Effector CD8-positive, alpha-beta T cell (primary cell): ENCODE data around the gene SGPP2.
"Not testable (repeated sequence)": the region's sequence is repeated elsewhere in the genome, so short reads cannot be mapped to it uniquely, and the experiment has no call there.

Experiments
- DNase-seq: peaks from one replicate; lab custom pipeline; 2025; lab: John Stamatoyannopoulos, UW
- total RNA-seq, 4 experiments: gene quantifications; one replicate each; lab custom pipeline; 2026; lab: John Stamatoyannopoulos, UW

Gene SGPP2, protein sequence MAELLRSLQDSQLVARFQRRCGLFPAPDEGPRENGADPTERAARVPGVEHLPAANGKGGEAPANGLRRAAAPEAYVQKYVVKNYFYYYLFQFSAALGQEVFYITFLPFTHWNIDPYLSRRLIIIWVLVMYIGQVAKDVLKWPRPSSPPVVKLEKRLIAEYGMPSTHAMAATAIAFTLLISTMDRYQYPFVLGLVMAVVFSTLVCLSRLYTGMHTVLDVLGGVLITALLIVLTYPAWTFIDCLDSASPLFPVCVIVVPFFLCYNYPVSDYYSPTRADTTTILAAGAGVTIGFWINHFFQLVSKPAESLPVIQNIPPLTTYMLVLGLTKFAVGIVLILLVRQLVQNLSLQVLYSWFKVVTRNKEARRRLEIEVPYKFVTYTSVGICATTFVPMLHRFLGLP
- 0.54 to 14.6 (median 6.5) reads per million in 4 experiments for total RNA-seq

DNA sequence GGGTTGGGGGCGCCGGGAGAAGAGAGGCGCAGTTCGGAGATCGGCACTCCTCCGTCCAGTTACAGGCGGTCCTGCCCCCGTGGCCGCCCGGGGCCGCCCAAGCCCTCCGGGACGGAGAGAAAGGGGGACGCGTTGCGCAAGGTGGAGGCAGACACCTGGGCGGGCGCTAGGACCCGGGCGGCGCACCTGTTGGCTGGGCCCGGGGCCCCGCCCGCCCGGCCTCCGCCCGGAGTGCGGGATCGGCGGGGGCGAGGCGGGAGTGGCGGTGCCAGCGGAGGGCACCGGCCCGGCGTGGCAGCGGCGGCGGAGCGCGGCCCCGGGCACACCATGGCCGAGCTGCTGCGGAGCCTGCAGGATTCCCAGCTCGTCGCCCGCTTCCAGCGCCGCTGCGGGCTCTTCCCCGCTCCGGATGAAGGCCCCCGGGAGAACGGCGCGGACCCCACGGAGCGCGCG, at the start of gene SGPP2:
Gene SGPP2 (plus strand): TSS at position 268 of the 453 bp plus-strand sequence. CDS start 60 bp downstream, at position 328.
- DNase-seq, result no peak

DNA sequence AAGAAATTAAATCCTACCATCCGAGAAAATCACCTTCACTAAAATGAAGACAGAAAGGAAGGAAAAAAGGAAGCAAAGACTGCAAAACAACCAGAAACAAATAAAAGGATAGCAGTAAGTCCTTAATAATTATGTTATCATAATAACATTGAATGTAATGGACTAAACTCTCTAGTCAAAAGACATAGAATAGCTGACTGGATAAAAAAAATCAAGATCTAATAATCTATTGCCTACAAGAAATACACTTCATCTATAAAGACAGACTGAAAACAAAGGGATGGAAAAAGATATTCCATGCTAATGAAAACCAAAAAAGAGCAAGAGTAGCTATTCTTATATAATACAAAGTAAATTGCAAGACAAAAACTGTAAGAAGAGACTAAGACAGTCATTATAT, 48.5 kb upstream of the SGPP2 start:
- DNase-seq, result no peak

DNA sequence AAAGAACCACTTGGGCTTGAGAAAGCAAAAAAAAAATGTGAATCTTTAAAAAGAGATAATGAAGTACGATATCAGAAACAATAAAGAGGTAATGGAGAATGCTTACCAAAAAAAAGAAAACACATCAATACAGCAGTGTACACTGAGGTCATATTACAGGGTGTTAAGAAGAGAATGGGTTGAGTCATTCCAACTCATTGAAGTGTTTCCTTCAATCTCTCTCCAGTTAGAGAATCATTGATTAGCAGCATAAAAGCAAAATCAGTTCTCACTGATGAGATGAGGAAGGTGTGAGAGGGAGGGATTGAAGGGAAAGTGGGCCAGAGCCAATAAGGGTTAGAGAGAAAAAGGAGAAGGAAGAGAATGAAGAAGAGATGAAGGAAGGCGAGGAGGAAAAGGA, 43.9 kb upstream of the SGPP2 start:
- no peak for DNase-seq

DNA sequence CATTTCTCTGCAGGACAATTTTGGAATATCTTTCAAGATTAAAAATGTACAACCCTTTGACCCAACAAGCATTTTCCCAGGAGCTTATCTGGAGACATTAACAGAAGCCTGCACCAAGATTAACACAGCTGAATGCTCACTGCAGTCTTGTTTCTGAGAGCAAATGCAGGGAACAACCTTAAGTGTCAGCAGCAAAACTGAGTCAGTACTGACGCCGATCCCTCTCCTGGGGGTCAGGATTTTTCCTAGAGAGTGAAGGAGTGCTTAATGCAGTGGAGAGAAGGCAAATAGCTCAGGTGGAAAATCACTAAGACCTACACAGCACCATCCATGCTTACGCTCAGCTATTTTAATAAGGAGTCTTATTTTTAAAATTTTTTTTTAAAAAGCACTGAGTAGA, 42.8 kb upstream of the SGPP2 start:
- no peak for DNase-seq

DNA sequence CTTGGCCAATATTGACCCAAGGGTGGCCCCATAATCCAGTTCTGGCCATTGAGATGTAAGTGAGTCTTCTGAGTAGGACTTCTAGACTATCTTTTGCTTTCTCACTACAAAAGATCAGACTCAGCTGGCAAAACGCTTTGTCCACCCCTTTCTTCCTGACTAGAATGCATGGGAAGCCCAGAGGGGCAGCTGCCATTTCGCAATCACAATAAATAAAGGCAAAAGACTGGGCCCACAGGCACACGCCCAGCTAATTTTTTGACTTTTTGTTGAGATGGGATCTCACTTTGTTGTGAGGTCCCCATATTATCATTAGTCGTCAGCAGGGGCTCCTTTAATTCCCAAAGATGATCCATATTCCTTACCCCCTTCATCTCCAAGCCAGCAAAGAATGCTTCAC, 41.1 kb upstream of the SGPP2 start:
- DNase-seq, result no peak

DNA sequence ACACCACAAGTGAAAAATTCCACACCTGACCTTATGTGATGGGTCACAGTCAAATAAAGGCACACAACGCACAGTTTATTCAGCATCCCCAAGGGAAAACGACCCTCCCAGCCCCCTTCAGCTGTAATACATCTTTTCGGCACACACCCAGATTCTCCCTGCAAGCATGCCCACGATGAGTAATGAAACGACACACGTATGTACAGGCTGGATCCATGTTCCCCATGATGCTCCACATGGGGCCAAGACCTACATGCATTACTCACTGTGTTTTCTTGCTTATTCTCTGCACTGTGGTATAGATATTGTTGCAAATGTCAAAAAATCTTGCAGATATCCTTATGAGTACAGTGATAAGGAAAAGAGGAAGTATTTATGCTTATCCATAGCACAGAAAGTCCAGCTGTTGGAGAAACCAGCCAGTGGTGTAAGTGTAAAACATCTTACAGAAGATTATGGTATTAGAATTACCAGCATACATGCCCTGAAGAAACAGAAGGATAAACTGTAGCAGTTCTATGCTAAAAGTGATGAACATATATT, 32.5 kb upstream of the SGPP2 start:
- DNase-seq, result no peak

DNA sequence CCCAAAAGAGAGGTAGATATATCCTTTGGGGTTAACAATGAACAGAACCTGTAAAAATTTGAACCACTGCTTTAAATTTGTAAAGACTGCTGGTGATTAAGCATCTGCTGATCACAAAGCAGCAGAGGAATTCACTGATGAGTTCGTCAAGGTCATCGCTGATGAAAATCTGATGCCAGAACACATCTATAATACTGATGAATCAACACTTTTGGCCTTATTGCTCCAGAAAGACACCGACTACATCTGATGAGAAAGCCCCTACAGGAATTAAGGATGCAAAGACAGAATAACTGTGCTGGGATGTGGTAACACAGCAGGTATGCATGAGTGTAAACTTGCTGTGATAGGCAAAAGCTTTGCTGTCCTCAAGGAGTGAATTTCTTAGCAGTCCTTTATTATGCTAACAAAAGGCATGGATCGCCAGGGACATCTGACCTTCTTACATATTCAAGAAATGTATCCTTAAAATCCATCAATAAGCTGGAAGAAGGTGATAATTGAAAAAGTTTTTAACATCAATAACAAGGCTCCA, 30.5 kb upstream of the SGPP2 start:
- DNase-seq, result no peak

DNA sequence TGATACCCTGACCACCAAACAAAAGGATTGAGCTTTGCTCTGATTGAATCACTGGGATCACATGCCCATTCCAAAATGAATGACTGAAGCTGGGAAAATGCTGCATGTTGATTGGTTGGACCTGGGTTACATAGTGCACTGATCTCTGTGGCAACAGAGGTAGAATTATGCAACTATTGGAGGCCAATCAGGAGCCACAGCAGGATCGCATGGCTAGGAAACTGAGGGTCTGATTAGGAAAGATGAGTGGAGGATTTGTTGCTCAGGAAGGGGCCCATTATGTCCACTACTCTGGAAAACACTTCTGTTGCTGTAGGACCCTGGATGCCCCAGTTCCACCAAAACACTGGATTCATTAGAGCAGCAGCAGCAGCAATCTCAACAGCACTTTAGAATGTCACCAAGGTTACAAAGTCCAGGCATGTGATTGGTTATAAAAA, 25.9 kb upstream of the SGPP2 start:
- no peak for DNase-seq

DNA sequence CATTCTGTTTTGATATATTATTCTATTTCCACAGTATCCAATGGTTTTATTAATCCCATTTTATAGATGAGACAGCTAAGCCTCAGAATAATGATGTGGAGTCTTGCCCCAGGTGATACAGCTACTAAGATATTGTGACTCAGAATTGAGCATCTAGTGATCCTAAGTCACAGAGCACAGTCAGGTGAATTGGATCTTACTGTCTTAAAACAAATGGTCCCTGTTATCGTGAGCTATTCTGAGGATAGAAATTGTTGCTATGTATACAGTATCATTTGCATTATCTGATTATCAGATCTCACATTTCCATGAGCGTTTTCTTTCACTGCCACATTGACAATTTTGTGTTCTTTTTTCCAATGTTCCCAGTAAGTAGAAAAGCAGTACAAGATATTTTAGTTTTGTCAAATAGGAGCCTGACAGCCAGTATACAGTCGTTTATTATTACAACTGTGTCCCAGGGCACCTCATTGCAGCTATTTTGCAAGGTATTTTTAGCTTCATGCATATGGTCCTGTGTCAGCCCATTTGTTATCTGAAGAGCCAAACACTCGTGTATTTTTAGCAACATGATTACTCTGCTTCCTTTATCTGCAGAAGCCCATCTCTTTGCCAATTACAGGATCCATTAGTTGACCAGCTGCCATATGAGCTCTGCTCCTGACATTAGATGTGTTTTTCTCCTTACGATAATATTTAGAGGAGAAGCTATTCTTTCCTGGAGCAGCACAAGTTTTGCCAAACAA, 25.1 kb upstream of the SGPP2 start:
- DNase-seq, result no peak

DNA sequence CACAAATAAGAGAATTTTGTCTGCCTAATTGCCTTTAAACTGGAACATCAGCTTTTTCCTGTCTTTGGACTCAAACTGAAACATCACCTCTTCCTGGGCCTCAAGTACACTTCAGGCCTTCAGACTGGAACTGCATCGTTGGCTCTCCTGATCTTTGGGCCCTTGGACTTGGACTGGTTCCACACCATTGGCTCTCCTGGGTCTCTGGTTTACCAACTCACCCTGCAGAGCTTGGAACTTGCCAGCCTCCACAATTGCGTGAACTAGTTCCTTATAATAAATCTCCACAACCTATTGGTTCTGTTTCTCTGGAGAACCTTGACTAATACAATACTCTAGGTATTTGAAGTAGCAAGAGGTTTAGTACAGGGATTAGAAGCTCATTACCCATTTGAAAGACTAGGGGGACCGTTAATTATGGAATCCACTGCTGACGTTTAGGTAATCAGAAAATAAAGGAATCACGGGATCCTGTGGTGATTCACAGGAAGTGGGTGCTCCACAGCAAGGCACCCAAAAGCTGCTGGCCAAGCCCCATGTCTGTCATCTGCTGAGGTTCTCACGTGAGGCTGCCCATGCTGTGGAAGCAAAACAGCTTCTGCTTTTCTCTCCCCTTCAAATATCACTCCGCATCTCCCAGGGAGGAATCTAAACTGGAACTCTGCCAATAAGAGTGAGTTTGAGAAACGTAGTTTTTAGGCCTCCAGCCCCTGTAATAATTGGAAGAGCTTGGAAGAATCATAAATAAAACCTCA, 20.0 kb upstream of the SGPP2 start:
- DNase-seq, result no peak

DNA sequence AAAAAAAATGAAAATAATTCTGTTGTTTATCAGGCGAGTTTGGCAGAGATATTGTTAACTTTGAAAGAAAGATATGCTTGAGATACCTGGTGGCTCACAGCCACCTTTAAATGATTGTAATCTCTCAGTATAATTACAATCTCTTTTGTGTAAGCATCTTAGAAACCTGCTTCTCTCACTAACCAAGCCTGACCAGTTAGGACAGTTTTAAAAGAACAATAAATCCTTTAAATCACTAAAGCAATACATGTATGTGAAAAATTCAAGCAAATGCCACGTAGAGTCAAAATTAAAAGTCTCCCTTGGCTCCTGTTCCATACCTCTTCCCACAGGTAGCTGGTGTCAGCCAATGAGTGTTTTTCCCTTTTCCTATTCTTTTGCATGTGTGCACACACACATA, 15.7 kb upstream of the SGPP2 start:
- no peak for DNase-seq

DNA sequence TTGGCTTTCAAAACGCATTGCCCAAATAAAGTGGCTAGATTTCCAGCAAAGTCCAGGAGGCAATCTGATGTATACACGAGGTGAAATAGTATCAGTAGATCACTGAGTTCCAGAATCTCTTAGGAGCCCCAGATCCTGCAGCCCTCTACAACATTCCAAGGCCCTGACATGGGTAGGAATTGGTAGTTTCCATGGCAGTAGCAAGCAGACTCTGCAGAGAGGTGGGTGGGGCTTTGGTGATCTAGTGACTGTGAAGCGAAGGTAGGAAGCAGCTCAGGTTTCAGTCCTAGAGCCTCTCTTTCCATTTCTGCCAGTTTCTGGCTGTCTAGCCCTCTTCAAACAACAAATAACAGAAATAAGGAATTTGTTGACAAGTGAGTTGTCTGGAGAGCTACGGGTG, 13.8 kb upstream of the SGPP2 start:
- DNase-seq, result no peak

DNA sequence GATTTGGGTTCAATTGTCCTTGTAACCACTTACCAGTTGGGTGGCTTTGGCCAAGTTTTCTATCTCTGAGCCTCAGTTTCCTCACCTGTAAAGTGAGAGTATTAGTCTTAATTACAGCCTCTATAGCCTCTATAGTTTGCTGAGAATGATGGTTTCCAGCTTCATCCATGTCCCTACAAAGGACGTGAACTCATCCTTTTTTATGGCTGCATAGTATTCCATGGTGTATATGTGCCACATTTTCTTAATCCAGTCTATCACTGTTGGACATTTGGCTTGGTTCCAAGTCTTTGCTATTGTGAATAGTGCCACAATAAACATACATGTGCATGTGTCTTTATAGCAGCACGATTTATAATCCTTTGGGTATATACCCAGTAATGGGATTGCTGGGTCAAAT, 12.0 kb upstream of the SGPP2 start:
- not testable (repeated sequence) for DNase-seq

DNA sequence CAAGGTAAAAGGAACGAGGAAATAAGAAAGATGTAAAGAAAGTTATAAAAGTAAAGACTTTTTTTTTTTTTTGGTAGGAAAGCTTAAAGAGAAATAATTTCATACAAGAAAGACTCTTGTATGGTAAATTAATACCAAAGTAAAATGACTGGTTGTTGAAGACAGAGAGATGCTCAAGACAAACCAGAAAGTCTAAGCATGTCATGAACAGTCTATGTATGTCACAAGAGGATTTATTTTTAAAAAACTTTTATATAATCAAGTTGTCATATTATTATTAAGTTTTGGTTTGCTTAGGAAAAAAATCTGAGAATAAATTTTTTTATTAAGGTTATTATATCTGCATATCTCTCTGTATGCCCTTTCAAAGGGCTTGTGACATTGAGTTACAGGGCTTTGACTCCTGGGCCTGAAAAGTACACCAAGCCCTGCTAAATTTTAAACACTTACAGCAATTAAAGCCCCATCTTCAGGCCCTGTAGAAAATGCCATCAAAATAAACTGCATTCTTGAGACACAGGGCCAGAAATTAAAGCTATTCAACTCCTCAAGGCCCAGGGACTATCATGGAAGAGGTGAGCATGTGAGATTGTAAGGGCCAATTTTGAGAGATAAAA, 10.9 kb upstream of the SGPP2 start:
- no peak for DNase-seq

DNA sequence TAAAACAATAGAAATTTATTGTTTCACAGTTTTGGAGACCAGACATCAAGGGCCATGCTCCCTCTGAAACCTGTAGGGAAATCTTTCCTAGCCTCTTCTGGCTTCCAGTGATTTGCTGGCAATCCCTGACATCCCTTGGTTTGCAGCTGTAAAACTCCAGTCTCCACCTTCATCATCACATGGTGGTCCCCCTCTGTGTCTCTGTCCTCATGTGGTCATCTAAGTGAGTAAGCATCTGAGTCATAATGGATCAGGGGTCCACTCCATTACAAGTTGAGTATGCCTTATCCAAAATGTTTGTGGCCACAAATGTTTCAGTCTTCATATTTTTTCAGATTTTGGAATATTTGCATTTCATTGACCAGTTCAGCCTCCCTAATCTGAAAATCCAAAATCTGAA, 5.6 kb upstream of the SGPP2 start:
- DNase-seq, result no peak

DNA sequence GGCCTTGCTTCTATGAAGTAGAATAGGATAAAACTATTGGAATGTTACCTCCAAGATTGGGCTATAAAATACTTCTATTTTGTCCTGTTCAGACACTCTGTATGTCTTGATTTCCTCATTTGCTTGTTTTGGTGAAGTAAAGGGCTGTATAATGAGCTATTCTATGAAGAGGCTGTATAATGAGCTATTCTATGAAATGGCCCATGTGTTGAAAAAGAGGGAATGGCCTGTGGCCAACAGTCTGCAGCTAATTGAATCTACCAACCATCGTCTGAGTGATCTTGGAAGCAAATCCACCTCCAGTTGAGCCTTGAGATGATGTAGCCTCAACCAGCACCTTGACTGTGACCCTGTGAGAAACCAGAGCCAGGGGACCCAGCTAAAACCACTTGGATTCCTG, 3.8 kb upstream of the SGPP2 start:
- no peak for DNase-seq

DNA sequence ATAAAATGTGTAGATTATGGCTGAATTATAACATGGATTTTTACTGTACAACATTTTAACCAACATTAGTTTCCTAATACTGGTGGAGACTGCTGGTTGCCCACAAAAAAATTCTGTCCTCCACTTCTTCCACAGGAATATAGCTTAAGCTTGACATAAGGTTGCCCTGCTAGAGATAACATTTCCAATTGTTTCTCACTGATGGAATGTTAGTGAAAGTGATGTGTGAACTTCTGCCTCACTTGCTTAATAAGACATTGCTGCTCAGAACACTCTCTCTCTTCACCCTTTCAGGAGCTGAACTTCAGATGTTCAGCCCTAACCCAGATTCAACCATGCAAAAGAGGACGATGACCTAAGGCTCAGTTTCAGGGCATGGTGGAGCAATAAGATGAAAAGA, 2.7 kb upstream of the SGPP2 start:
- DNase-seq, result no peak

DNA sequence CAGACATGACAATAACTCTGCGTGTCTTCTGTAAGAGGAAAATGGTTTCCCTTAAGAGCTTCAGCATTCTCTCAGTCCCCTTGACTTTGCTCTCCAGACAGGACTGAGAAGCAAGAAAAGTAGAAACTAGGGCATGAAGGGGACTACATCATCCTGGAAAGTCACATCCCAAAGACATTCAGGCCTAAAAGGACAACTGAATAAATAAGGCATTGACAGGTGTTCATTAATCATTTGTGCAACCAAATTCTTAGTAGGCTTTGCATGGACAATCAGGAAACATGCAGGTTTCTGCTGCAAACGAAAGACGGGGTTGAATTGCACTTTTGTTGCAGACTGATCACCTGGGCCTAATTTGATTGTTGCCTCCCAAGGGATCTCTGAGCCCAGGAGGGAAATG, 1.2 kb upstream of the SGPP2 start:
- DNase-seq, result no peak

DNA sequence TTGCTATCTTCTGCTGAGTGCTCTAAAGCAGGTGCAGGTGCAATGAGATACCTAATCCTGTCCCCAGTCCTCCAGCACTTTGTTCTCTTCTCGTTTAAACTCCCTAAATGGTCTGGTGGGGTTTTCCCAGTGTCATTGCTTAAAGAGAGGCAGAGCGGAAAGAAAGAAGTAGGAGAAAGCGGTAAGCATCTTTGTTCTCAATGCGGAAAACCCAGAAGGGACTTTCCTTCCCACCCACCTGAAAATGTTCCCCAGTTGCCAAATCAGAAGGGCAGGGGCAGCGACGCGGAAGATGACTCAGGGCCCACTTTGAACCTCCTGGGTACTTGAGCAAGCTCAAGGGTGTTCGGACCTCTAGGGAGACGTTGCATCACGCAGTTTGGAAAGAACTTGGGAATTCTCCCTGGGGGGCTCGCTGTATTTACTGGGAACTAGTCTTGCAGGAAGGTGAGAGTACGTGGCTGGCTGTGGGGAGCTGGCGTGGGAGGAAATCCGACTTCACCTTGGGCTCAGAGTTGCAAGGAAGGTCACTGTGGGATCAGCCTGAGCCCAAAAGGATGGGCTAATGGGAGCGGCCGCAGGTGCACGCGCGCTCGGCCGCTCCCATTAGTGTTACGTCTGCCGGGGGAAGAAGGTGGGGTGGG, 589 bp upstream of the SGPP2 start:
- DNase-seq, result no peak

DNA sequence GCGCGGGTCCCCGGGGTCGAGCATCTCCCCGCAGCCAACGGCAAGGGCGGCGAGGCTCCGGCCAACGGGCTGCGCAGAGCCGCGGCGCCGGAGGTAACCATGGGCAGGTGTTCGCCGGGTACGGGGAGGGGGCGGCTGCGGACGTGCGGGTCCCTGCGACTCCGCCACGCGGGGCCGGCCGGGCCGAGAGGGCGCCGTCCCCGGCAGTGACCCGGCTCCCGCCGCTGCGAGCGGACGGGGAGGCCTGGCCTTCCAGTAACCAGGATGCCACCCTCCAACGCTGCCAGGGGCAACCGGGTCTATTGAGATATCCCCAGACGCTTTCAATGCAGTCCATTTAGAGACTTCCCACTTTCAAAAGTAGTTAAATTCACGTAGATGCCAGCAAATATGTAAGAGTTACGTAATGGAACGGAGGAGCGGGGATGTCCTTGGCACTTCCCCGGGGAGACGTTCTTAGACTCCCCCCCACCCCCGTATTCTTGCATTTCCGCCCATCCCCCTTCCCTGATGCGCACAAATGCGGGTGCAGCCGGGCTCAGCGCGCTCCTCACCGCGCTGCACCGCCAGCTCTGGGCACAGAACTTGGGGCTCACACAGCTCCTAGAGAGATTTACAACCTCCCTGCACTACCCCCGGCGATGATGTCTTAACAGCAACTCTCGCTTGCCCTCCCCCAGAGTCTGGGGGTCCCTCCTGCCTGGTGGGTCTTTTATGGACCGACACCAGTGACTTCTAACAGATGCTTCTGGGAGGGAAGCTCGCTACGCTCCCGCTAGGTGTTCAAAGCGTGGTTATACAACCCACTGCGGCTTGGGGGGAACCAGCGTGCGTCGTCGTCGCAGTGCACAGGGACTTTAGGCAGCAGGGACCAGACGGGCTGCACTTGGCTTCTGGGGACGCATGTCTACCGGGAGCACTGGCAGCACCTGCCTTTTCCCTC, 657 bp downstream of the SGPP2 start:
- DNase-seq, result no peak
